Progenitor cell of endocrine pancreas (in vitro differentiated cells): Measurements from ENCODE around the gene SCN2A. TPM values are rescaled to one million over a fixed set of nuclear protein-coding genes. Genes with fewer than 3 reads are reported as not detected.

Experiments used
- DNase-seq: peaks from one replicate; pipeline ENCODE4 v3.0.0; 2021; ENCODE audit warnings: low spot score; ENCODE audit not compliant: unreplicated experiment
- H3K27ac Mint-ChIP-seq: 2 replicates; pipeline ENCODE4 v1.8.0; 2021; ENCODE audit warnings: mild to moderate bottlenecking, moderate library complexity, mixed read lengths
- H3K27me3 Mint-ChIP-seq: 2 replicates; pipeline ENCODE4 v1.8.0; 2021; ENCODE audit warnings: mixed read lengths
- H3K36me3 Mint-ChIP-seq: 2 replicates; pipeline ENCODE4 v1.8.0; 2022; ENCODE audit warnings: mixed read lengths; ENCODE audit not compliant: insufficient read depth
- H3K4me1 Mint-ChIP-seq: 2 replicates; pipeline ENCODE4 v1.8.0; 2021; ENCODE audit warnings: low read depth, mixed read lengths
- H3K4me3 Mint-ChIP-seq: 2 replicates; pipeline ENCODE4 v1.8.0; 2021; ENCODE audit warnings: low read depth, mild to moderate bottlenecking, moderate library complexity, mixed read lengths
- H3K9me3 Mint-ChIP-seq: 2 replicates; pipeline ENCODE4 v1.8.0; 2021; ENCODE audit warnings: low read depth, mixed read lengths
- CTCF ChIP-seq: fragments of 200-600 bp; sonication (generic); IDR thresholded peaks from one replicate; pipeline ENCODE4 v1.5.0; 2021; ENCODE audit warnings: antibody characterized with exemption, mild to moderate bottlenecking; ENCODE audit not compliant: unreplicated experiment
- total RNA-seq: library from RNA; stranded (reverse); gene quantifications from 2 replicates; pipeline ENCODE4 v1.2.1, GENCODE V29; 2021

The SCN2A gene
- total RNA-seq, 1 donor from 2014 or later, result 0.86 TPM

GRCh38 chr2:165274698-165275097, 35.5 kb downstream of the SCN2A start:
- H3K27ac Mint-ChIP-seq, result no peak overlapping the region
- H3K36me3 Mint-ChIP-seq, result no peaks in the 10 kb centered on the region
- no peak for TF ChIP-seq CTCF
- no peak overlapping the region for H3K4me3 Mint-ChIP-seq
- no peaks in the 10 kb centered on the region for H3K9me3 Mint-ChIP-seq
- DNase-seq, result no peak
- no peaks in the 10 kb centered on the region for H3K27me3 Mint-ChIP-seq
- no peaks in the 10 kb centered on the region for H3K4me1 Mint-ChIP-seq

GRCh38 chr2:165275932-165276331, 36.7 kb downstream of the SCN2A start:
- Mint-ChIP-seq H3K27ac (no peak overlapping the region), H3K36me3 (no peaks in the 10 kb centered on the region), H3K9me3 (no peaks in the 10 kb centered on the region), H3K27me3 (no peaks in the 10 kb centered on the region), H3K4me1 (peaks cover 6% of the 10 kb centered on the region), H3K4me3 (no peak overlapping the region)
- DNase-seq, result no peak
- TF ChIP-seq CTCF, result no peak

GRCh38 chr2:165277295-165277694, 38.1 kb downstream of the SCN2A start:
- H3K36me3 Mint-ChIP-seq, result no peaks in the 10 kb centered on the region
- no peak overlapping the region for H3K4me3 Mint-ChIP-seq
- DNase-seq, result no peak
- no peak for TF ChIP-seq CTCF
- no peaks in the 10 kb centered on the region for H3K9me3 Mint-ChIP-seq
- H3K27me3 Mint-ChIP-seq, result no peaks in the 10 kb centered on the region
- peaks cover 6% of the 10 kb centered on the region for H3K4me1 Mint-ChIP-seq
- no peak overlapping the region for H3K27ac Mint-ChIP-seq

- Mint-ChIP-seq H3K4me1 (peaks cover 6% of the 10 kb centered on the region), H3K27me3 (no peaks in the 10 kb centered on the region), H3K9me3 (no peaks in the 10 kb centered on the region), H3K27ac (no peak overlapping the region), H3K4me3 (no peak overlapping the region), H3K36me3 (no peaks in the 10 kb centered on the region)
- no peak for TF ChIP-seq CTCF
- DNase-seq, result no peak
These were observed 38.8 kb downstream of the SCN2A start for GRCh38 chr2:165277860-165278656.

- Mint-ChIP-seq H3K4me3 (no peak overlapping the region), H3K36me3 (no peaks in the 10 kb centered on the region), H3K27me3 (no peaks in the 10 kb centered on the region), H3K27ac (no peak overlapping the region), H3K9me3 (no peaks in the 10 kb centered on the region), H3K4me1 (peaks cover 6% of the 10 kb centered on the region)
- DNase-seq, result no peak
- TF ChIP-seq CTCF, result no peak
These were observed 41.1 kb downstream of the SCN2A start for GRCh38 chr2:165280356-165280755.
